Hepatocyte (in vitro differentiated cells): Measurements from ENCODE around the gene SLC15A5. TPM values are rescaled to one million over a fixed set of nuclear protein-coding genes. Genes with fewer than 3 reads are reported as not detected.

Experiments used
- DNase-seq: peaks from one replicate; pipeline ENCODE4 v3.0.0-alpha.2; 2016; ENCODE audit warnings: low spot score
- H2AFZ ChIP-seq: fragments of 200-600 bp; sonication (generic); 2 replicates; pipeline ENCODE4 v1.6.0; 2016; ENCODE audit warnings: antibody characterized with exemption, mild to moderate bottlenecking
- H3K27ac ChIP-seq: fragments of 200-600 bp; sonication (generic); 2 replicates; pipeline ENCODE4 v1.5.1; 2016; ENCODE audit warnings: mild to moderate bottlenecking
- H3K27me3 ChIP-seq: fragments of 200-600 bp; sonication (generic); 2 replicates; pipeline ENCODE4 v1.6.1; 2016
- H3K36me3 ChIP-seq: fragments of 200-600 bp; sonication (generic); replicated peaks from 2 replicates; pipeline ENCODE4 v1.5.1; 2016; ENCODE audit warnings: low read depth; ENCODE audit not compliant: insufficient read depth
- H3K4me1 ChIP-seq: fragments of 200-600 bp; sonication (generic); 2 replicates; pipeline ENCODE4 v1.5.1; 2016; ENCODE audit warnings: mild to moderate bottlenecking, moderate library complexity; ENCODE audit not compliant: insufficient read depth
- H3K4me2 ChIP-seq: fragments of 200-600 bp; sonication (generic); 2 replicates; pipeline ENCODE4 v1.6.0; 2016
- H3K4me3 ChIP-seq: fragments of 200-600 bp; sonication (generic); 2 replicates; pipeline ENCODE4 v1.5.1; 2016; ENCODE audit warnings: mild to moderate bottlenecking
- H3K79me2 ChIP-seq: fragments of 200-600 bp; sonication (generic); 2 replicates; pipeline ENCODE4 v1.6.0; 2017; ENCODE audit warnings: mild to moderate bottlenecking
- H3K9me2 ChIP-seq: fragments of 200-600 bp; sonication (generic); replicated peaks from 2 replicates; pipeline ENCODE4 v1.6.0; 2017; ENCODE audit warnings: mild to moderate bottlenecking; ENCODE audit not compliant: insufficient read depth
- H3K9me3 ChIP-seq: fragments of 200-600 bp; sonication (generic); 2 replicates; pipeline ENCODE4 v1.5.1; 2016; ENCODE audit warnings: low read depth, mild to moderate bottlenecking
- H4K20me1 ChIP-seq: fragments of 200-600 bp; sonication (generic); 2 replicates; pipeline ENCODE4 v1.6.0; 2016; ENCODE audit warnings: mild to moderate bottlenecking; ENCODE audit not compliant: insufficient read depth, poor library complexity, severe bottlenecking
- CTCF ChIP-seq: fragments of 200-600 bp; sonication (generic); IDR thresholded peaks from 2 replicates; pipeline ENCODE4 v1.5.1; 2016; ENCODE audit warnings: antibody characterized with exemption, mild to moderate bottlenecking; ENCODE audit not compliant: poor library complexity
- EZH2 ChIP-seq: fragments of 200-600 bp; sonication (generic); IDR thresholded peaks from 2 replicates; pipeline ENCODE4 v1.6.1; 2016; ENCODE audit warnings: antibody characterized with exemption, mild to moderate bottlenecking, borderline replicate concordance
- EZH2phosphoT487 ChIP-seq: fragments of 200-600 bp; sonication (generic); IDR thresholded peaks from one replicate; pipeline ENCODE4 v1.6.1; 2018; ENCODE audit warnings: antibody characterized with exemption, mild to moderate bottlenecking, low read depth, moderate library complexity; ENCODE audit not compliant: unreplicated experiment, severe bottlenecking
- WGBS: methylation state at CpG from one replicate; pipeline ENCODE4 v1.1.6; 2016; ENCODE audit warnings: low lambda C conversion rate; ENCODE audit errors: missing lambda C conversion rate; 5-methylcytosine and 5-hydroxymethylcytosine counted together
- polyA plus RNA-seq: library from polyadenylated mRNA; unstranded; fragments of >200 nt; fragmentation: Nextera tagmentation; extraction: Ambion mirVana; gene quantifications from 2 replicates; pipeline ENCODE4 v1.2.1, GENCODE V29; 2016
- total RNA-seq: library from RNA; depleted of rRNA; stranded (reverse); fragments of >200 nt; gene quantifications from 2 replicates; pipeline ENCODE4 v1.2.3, GENCODE V29; 2014

SLC15A5 gene
- total and polyA plus RNA-seq, 2 experiments from 2014 or later, result 0.10 TPM; not detected in 1

GRCh38 chr12:16165506-16165905, 112.0 kb downstream of the SLC15A5 start:
- H3K27ac ChIP-seq, result no peak overlapping the region
- no peak overlapping the region for H2AFZ ChIP-seq
- H3K4me3 ChIP-seq, result no peak overlapping the region
- peak; percentile 63 for DNase-seq
- no peaks in the 10 kb centered on the region for H3K36me3 ChIP-seq
- no peaks in the 10 kb centered on the region for H4K20me1 ChIP-seq
- H3K79me2 ChIP-seq, result no peaks in the 10 kb centered on the region
- no peaks in the 10 kb centered on the region for H3K27me3 ChIP-seq
- 11% methylated on average over 2 of the region's 2 CpGs for WGBS
- H3K9me2 ChIP-seq, result no peaks in the 10 kb centered on the region
- no peaks in the 10 kb centered on the region for H3K9me3 ChIP-seq
- H3K4me1 ChIP-seq, result no peaks in the 10 kb centered on the region
- no peak overlapping the region for H3K4me2 ChIP-seq
- TF ChIP-seq EZH2phosphoT487 (no peak), CTCF (peak; percentile 76)

- no peaks in the 10 kb centered on the region for H3K36me3 ChIP-seq
- H3K79me2 ChIP-seq, result no peaks in the 10 kb centered on the region
- no peak overlapping the region for H3K4me2 ChIP-seq
- TF ChIP-seq EZH2phosphoT487 (no peak), EZH2 (no peak), CTCF (no peak)
- no peaks in the 10 kb centered on the region for H3K4me1 ChIP-seq
- no peak for DNase-seq
- no peaks in the 10 kb centered on the region for H3K27me3 ChIP-seq
- no peaks in the 10 kb centered on the region for H3K9me3 ChIP-seq
- H3K27ac ChIP-seq, result no peak overlapping the region
- no peaks in the 10 kb centered on the region for H3K9me2 ChIP-seq
- H4K20me1 ChIP-seq, result no peaks in the 10 kb centered on the region
- no peak overlapping the region for H2AFZ ChIP-seq
- H3K4me3 ChIP-seq, result no peak overlapping the region
Observed at GRCh38 chr12:16163901-16164300, 113.6 kb downstream of the SLC15A5 start.

- no peak overlapping the region for H2AFZ ChIP-seq
- H3K36me3 ChIP-seq, result no peaks in the 10 kb centered on the region
- no peak overlapping the region for H3K4me2 ChIP-seq
- no peaks in the 10 kb centered on the region for H3K27me3 ChIP-seq
- no peak for DNase-seq
- H3K27ac ChIP-seq, result no peak overlapping the region
- TF ChIP-seq EZH2phosphoT487, result no peak
- no peak for TF ChIP-seq CTCF
- TF ChIP-seq EZH2, result no peak
- H4K20me1 ChIP-seq, result no peaks in the 10 kb centered on the region
- 60% methylated on average over 4 of the region's 4 CpGs for WGBS
- no peaks in the 10 kb centered on the region for H3K9me2 ChIP-seq
- H3K9me3 ChIP-seq, result no peaks in the 10 kb centered on the region
- H3K79me2 ChIP-seq, result no peaks in the 10 kb centered on the region
- no peak overlapping the region for H3K4me3 ChIP-seq
- H3K4me1 ChIP-seq, result no peaks in the 10 kb centered on the region
Observed at GRCh38 chr12:16163146-16163545, 114.3 kb downstream of the SLC15A5 start.

- Histone ChIP-seq H3K4me2 (no peak overlapping the region), H3K36me3 (no peaks in the 10 kb centered on the region), H3K27me3 (no peaks in the 10 kb centered on the region), H4K20me1 (no peaks in the 10 kb centered on the region), H3K4me3 (no peak overlapping the region), H3K9me2 (no peaks in the 10 kb centered on the region), H3K79me2 (no peaks in the 10 kb centered on the region), H3K9me3 (no peaks in the 10 kb centered on the region), H2AFZ (no peak overlapping the region), H3K4me1 (no peaks in the 10 kb centered on the region), H3K27ac (no peak overlapping the region)
- DNase-seq, result no peak
- WGBS, result 68% methylated on average over 1 of the region's 1 CpG
- TF ChIP-seq CTCF (no peak), EZH2 (no peak), EZH2phosphoT487 (no peak)
Observed at GRCh38 chr12:16159571-16159970, 117.9 kb downstream of the SLC15A5 start.
